GM12878 (cell line): ENCODE data around the gene MMGT1. TPM values are rescaled to one million over a fixed set of nuclear protein-coding genes. Genes with fewer than 3 reads are reported as not detected.

ENCODE experiments used
- ATAC-seq: fragments of 200-7000 bp; cut with Tn5 transposase; 3 replicates; pipeline ENCODE4 v1.9.1; 2020; ENCODE audit warnings: mild to moderate bottlenecking, moderate library complexity
- BruUV-seq: library from RNA; stranded (reverse); fragments of 400-500 nt; replicated peaks from 2 replicates; lab custom pipeline; 2021; lab: Mats Ljungman, UMichigan
- CTCF ChIA-PET: fragments of 300-600 bp; sonication (Branson Sonifier 250); formaldehyde crosslinking; extraction: SDS; loops from one replicate; lab custom pipeline; 2021; ENCODE audit warnings: inconsistent platforms; lab: Yijun Ruan, JAX
- POLR2A ChIA-PET: fragments of 350-600 bp; formaldehyde crosslinking; extraction: SDS; loops from one replicate; lab custom pipeline; 2021; ENCODE audit warnings: inconsistent platforms; lab: Charles Lee
- RAD21 ChIA-PET: fragments of 300-600 bp; sonication (Branson Sonifier 250); formaldehyde crosslinking; loops from one replicate; lab custom pipeline; 2023; ENCODE audit warnings: antibody characterized with exemption; ENCODE audit not compliant: unreplicated experiment; lab: Charles Lee
- SMC1A ChIA-PET: fragments of 300-600 bp; sonication (Branson Sonifier 250); formaldehyde crosslinking; loops from one replicate; lab custom pipeline; 2023; ENCODE audit not compliant: unreplicated experiment, uncharacterized antibody; lab: Charles Lee
- DNase-seq: peaks from one replicate; pipeline ENCODE4 v3.0.0-alpha.2; 2011; ENCODE audit warnings: low read depth, low spot score
- FAIRE-seq: peaks from 3 replicates; lab custom pipeline; 2011; peaks lifted over from hg19 to GRCh38; lab: Jason Lieb, UNC
- H2AFZ ChIP-seq: 2 replicates; pipeline ENCODE4 v1.6.0; 2011; ENCODE audit warnings: low read depth, low read length, control low read depth; ENCODE audit not compliant: control insufficient read depth
- H3K27ac ChIP-seq: 2 replicates; pipeline ENCODE4 v1.5.1; 2011; ENCODE audit warnings: control low read depth; ENCODE audit not compliant: control insufficient read depth, insufficient read depth
- H3K27me3 ChIP-seq, 2 experiments: replicated peaks in 1 of 2; 2 replicates each; pipeline versions ENCODE4 v1.6.0 to v1.6.1; 2011; ENCODE audit warnings: low read length in 1 of 2; ENCODE audit not compliant: control insufficient read depth in 2 of 2, insufficient read depth in 2 of 2
- H3K36me3 ChIP-seq, 2 experiments: 2 replicates each; pipeline ENCODE4 v1.5.1; 2011; ENCODE audit warnings: low read length in 1 of 2; ENCODE audit not compliant: control insufficient read depth in 2 of 2, insufficient read depth in 2 of 2
- H3K4me1 ChIP-seq: 2 replicates; pipeline ENCODE4 v1.6.1; 2011; ENCODE audit warnings: mild to moderate bottlenecking, low read length, moderate library complexity, mixed read lengths; ENCODE audit not compliant: control insufficient read depth, insufficient read depth
- H3K4me2 ChIP-seq: 2 replicates; pipeline ENCODE4 v1.6.0; 2011; ENCODE audit warnings: control low read depth; ENCODE audit not compliant: control insufficient read depth, insufficient read depth
- H3K4me3 ChIP-seq: fragments of 200-600 bp; sonication (generic); 2 replicates; pipeline ENCODE4 v1.5.1; 2016
- H3K79me2 ChIP-seq: 2 replicates; pipeline ENCODE4 v1.6.0; 2011; ENCODE audit warnings: low read length; ENCODE audit not compliant: control insufficient read depth, insufficient read depth
- H3K9ac ChIP-seq: 2 replicates; pipeline ENCODE4 v1.8.0; 2011; ENCODE audit warnings: low read length, control low read depth, mixed read lengths; ENCODE audit not compliant: control insufficient read depth, insufficient read depth
- H3K9me3 ChIP-seq: replicated peaks from 3 replicates; pipeline ENCODE4 v1.5.1; 2011; ENCODE audit warnings: mild to moderate bottlenecking, low read length; ENCODE audit not compliant: control insufficient read depth, insufficient read depth
- H4K20me1 ChIP-seq: 2 replicates; pipeline ENCODE4 v1.6.0; 2011; ENCODE audit not compliant: control insufficient read depth, insufficient read depth
- BACH1 ChIP-seq: fragments of 450-650 bp; IDR thresholded peaks from 2 replicates; pipeline ENCODE4 v1.6.1; 2017; ENCODE audit warnings: mild to moderate bottlenecking, borderline replicate concordance
- MXI1 ChIP-seq: fragments of 150-350 bp; IDR thresholded peaks from 2 replicates; pipeline ENCODE4 v1.6.1; 2011; ENCODE audit warnings: low read depth, mild to moderate bottlenecking, inconsistent platforms, low read length, improper control_type of control experiment
- NR2C2 ChIP-seq: IDR thresholded peaks from 2 replicates; pipeline ENCODE4 v1.6.1; 2011; ENCODE audit warnings: borderline replicate concordance, low read depth; ENCODE audit not compliant: control insufficient read depth, insufficient read length
- ZNF592 ChIP-seq: fragments of 450-650 bp; IDR thresholded peaks from 2 replicates; pipeline ENCODE4 v1.6.1; 2017; ENCODE audit warnings: mild to moderate bottlenecking, moderate library complexity
- WGBS: methylation state at CpG from one replicate; pipeline ENCODE4 v1.1.6; 2016; ENCODE audit warnings: low lambda C conversion rate; ENCODE audit not compliant: insufficient replicate concordance, insufficient coverage; ENCODE audit errors: missing lambda C conversion rate; 5-methylcytosine and 5-hydroxymethylcytosine counted together
- in situ Hi-C: fragments of 300-500 bp; cut with MboI; formaldehyde crosslinking; loops from 9 replicates; pipeline ENCODE4 v1.14.3; 2018; ENCODE audit warnings: mixed read lengths
- intact Hi-C: fragments of 100-400 bp; cut with micrococcal nuclease; formaldehyde crosslinking; loops from one replicate; pipeline ENCODE4 v1.14.2; 2022; ENCODE audit not compliant: unreplicated experiment
- polyA plus RNA-seq, 11 experiments: library from polyadenylated mRNA; depleted of rRNA in 4 of 11; unstranded in 6 of 11; stranded (reverse) in 5 of 11; fragments of >200 nt; fragmentation: Nextera tagmentation in 4 of 11; fragmentation: Illumina TruSeq in 1 of 11; extraction: Ambion mirVana in 4 of 11; extraction: Trizol in 1 of 11; gene quantifications; 1 replicate in 1 of 11; 2 replicates in 10 of 11; pipeline versions ENCODE4 v1.2.1 to v1.2.3, GENCODE V29; 2011 to 2016; ENCODE audit warnings: inconsistent platforms in 2 of 11, missing spikeins in 2 of 11, low read depth in 1 of 11
- total RNA-seq, 4 experiments: library from RNA; depleted of rRNA in 3 of 4; stranded (reverse); fragments of >200 nt in 3 of 4; fragmentation: Illumina TruSeq in 1 of 4; extraction: Trizol in 1 of 4; gene quantifications; 2 replicates each; pipeline versions ENCODE4 v1.2.1 to v1.2.3, GENCODE V29; 2013 to 2021

The MMGT1 gene
- total and polyA plus RNA-seq, 10 of the 15 experiments (the other 5 are each of a cell fraction or from before 2014, with no cell fraction given) = 8.8 to 19.2 (median 13.7) TPM

GRCh38 chrX:135984791-135985156 is 11.0 kb upstream of the MMGT1 start:
- peak overlapping the region; percentile 89 for H2AFZ ChIP-seq
- ChIA-PET RAD21 (no interaction called here), SMC1A (interaction anchor here (1.4 kb wide), 1 partner anchor 14 kb away, joined by 4 read pairs; no protein-coding TSS in a partner anchor), CTCF (interaction anchor here (0.8 to 1.2 kb wide), 2 partner anchors 11 to 17 kb away, joined by 3 to 6 read pairs; partner anchors contain the start of gene MMGT1), POLR2A (interaction anchor here (0.6 to 1.7 kb wide), 4 partner anchors 11 to 453 kb away, joined by 3 to 4 read pairs (median 4); partner anchors contain the start of gene MMGT1)
- H3K9me3 ChIP-seq = no peaks in the 10 kb centered on the region
- peak overlapping the region; percentile 68 for H3K4me3 ChIP-seq
- BruUV-seq = no TSS peak
- WGBS = 24% methylated on average over 6 of the region's 7 CpGs
- intact Hi-C loops = loop anchor here (2.0 kb wide), 2 partner anchors 36 to 512 kb away; partner anchors contain the start of gene HTATSF1
- H3K9ac ChIP-seq = peak overlapping the region; percentile 62
- in situ Hi-C loops = no loop called here
- TF ChIP-seq NR2C2 (no peak), MXI1 (no peak), BACH1 (no peak)
- H4K20me1 ChIP-seq = no peaks in the 10 kb centered on the region
- peak; percentile 7 for ATAC-seq
- H3K4me1 ChIP-seq = no peaks in the 10 kb centered on the region
- peak overlapping the region; percentile 80; the same call in 1 of the 2 replicates for H3K4me2 ChIP-seq
- FAIRE-seq = no peak
- DNase-seq = no peak
- no peaks in the 10 kb centered on the region for H3K27me3 ChIP-seq
- H3K79me2 ChIP-seq = peaks cover 6% of the 10 kb centered on the region
- H3K36me3 ChIP-seq = no peaks in the 10 kb centered on the region
- peak overlapping the region; percentile 65 for H3K27ac ChIP-seq

DNA sequence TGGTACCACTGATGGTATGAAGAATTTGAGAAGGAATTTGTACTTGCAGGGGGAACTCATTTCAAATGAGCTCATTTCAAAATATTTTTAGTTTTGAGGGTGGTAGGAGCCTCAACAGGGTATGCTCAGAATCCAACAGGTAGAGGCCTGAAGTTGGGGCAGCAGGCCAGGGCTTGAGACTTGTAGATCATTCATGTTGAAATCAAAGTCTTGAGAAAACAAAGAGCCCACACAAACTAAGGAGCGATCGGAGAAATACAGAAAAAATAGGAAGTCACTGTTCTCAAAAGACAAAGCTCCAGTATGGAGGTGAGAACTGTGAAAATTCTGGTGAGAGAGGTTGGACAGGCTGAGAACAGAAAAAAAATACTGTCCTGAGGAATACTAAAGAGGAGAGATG is 10.5 kb upstream of the MMGT1 start:
- ChIA-PET RAD21 (no interaction called here), SMC1A (interaction anchor here (0.6 to 1.4 kb wide), 3 partner anchors 9 to 26 kb away, joined by 3 to 4 read pairs (median 4); no protein-coding TSS in a partner anchor), POLR2A (interaction anchor here (0.6 kb wide), 2 partner anchors 12 to 424 kb away, joined by 3 to 6 read pairs; no protein-coding TSS in a partner anchor), CTCF (interaction anchor here (1.4 kb wide), 1 partner anchor 44 kb away, joined by 5 read pairs; no protein-coding TSS in a partner anchor)
- Histone ChIP-seq H3K27me3 (no peaks in the 10 kb centered on the region), H2AFZ (no peak overlapping the region; the same call in 1 of the 2 replicates), H3K4me2 (0 out of 2 replicates have a peak overlapping the region, but pooled peaks have one; percentile 80), H3K79me2 (peaks cover 6% of the 10 kb centered on the region), H3K36me3 (no peaks in the 10 kb centered on the region), H3K9me3 (no peaks in the 10 kb centered on the region), H3K4me1 (no peaks in the 10 kb centered on the region), H3K27ac (no peak overlapping the region), H3K4me3 (no peak overlapping the region), H4K20me1 (no peaks in the 10 kb centered on the region), H3K9ac (no peak overlapping the region)
- no peak for FAIRE-seq
- WGBS = 31% methylated on average over 2 of the region's 2 CpGs
- ATAC-seq = no peak
- no peak for TF ChIP-seq ZNF592
- DNase-seq = no peak
- intact Hi-C loops (loop anchor here (2.0 kb wide), 2 partner anchors 37 to 513 kb away; partner anchors contain the start of gene HTATSF1), in situ Hi-C loops (no loop called here)
- BruUV-seq = no TSS peak
